Activated CD8-positive, alpha-beta T cell treated with anti-CD3 and anti-CD28 coated beads, Interleukin-2, amount 10 ng/mL, durations not matched to agents 7 days and 5 days (primary cell): Measurements from ENCODE around the gene ANKRD36C. TPM values are rescaled to one million over a fixed set of nuclear protein-coding genes. Genes with fewer than 3 reads are reported as not detected.
"Not testable (repeated sequence)": the region's sequence is repeated elsewhere in the genome, so short reads cannot be mapped to it uniquely, and the experiment has no call there.

Source experiments
- ATAC-seq: fragments of 150-1000 bp; cut with Tn5 transposase; one replicate; pipeline ENCODE4 v1.10.0; 2021; ENCODE audit warnings: moderate library complexity
- CTCF ChIA-PET: fragments of 350-600 bp; sonication (Branson Sonifier 250); formaldehyde crosslinking; loops from one replicate; lab custom pipeline; 2021; ENCODE audit warnings: antibody characterized with exemption; lab: Charles Lee
- POLR2A ChIA-PET: fragments of 350-600 bp; sonication (Branson Sonifier 250); formaldehyde crosslinking; loops from one replicate; lab custom pipeline; 2021; ENCODE audit warnings: antibody characterized with exemption; lab: Charles Lee
- DNase-seq: peaks from one replicate; pipeline ENCODE4 v3.0.0-alpha.2; 2020
- H3K27ac Mint-ChIP-seq: one replicate; pipeline ENCODE4 v1.8.0; 2021; ENCODE audit warnings: mild to moderate bottlenecking, mixed read lengths
- H3K27me3 Mint-ChIP-seq: one replicate; pipeline ENCODE4 v1.8.0; 2021; ENCODE audit warnings: low read depth, mixed read lengths
- H3K36me3 Mint-ChIP-seq: one replicate; pipeline ENCODE4 v1.8.0; 2021; ENCODE audit warnings: low read depth, mixed read lengths
- H3K4me1 Mint-ChIP-seq: one replicate; pipeline ENCODE4 v1.8.0; 2021; ENCODE audit warnings: low read depth, mixed read lengths
- H3K4me3 Mint-ChIP-seq: one replicate; pipeline ENCODE4 v1.8.0; 2021; ENCODE audit warnings: mild to moderate bottlenecking, mixed read lengths
- H3K9me3 Mint-ChIP-seq: one replicate; pipeline ENCODE4 v1.8.0; 2022; ENCODE audit warnings: mixed read lengths; ENCODE audit not compliant: insufficient read depth
- total RNA-seq, 2 experiments: library from RNA; stranded (reverse); gene quantifications; one replicate each; pipeline ENCODE4 v1.2.3, GENCODE V29; 2021

ANKRD36C gene
- total RNA-seq, 2 experiments from 2014 or later: 87.5 to 95.1 TPM

DNA sequence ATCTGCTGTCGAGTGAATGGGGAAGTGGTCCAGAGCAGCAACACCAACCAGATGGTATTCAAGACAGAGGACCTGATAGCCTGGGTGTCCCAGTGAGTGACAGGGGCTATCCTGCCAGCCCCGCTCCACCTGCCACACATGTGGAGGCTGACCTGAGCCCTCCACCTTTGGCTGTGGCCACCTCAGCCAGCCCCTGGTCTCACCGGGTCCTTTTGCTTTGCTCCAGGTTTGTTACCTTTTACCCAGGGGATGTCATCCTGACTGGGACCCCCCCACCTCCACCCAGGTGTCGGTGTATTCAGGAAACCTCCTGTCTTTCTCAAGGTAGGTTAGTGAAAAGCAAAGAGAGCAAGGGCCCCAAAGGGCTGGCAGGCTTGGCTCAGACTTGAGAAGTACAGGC is 29.5 kb upstream of the ANKRD36C start:
- CTCF ChIA-PET: interaction anchor here (4.4 kb wide), 1 partner anchor 154 kb away, joined by 29 read pairs; no protein-coding TSS in a partner anchor
- H3K27me3 Mint-ChIP-seq: not testable (repeated sequence)

DNA sequence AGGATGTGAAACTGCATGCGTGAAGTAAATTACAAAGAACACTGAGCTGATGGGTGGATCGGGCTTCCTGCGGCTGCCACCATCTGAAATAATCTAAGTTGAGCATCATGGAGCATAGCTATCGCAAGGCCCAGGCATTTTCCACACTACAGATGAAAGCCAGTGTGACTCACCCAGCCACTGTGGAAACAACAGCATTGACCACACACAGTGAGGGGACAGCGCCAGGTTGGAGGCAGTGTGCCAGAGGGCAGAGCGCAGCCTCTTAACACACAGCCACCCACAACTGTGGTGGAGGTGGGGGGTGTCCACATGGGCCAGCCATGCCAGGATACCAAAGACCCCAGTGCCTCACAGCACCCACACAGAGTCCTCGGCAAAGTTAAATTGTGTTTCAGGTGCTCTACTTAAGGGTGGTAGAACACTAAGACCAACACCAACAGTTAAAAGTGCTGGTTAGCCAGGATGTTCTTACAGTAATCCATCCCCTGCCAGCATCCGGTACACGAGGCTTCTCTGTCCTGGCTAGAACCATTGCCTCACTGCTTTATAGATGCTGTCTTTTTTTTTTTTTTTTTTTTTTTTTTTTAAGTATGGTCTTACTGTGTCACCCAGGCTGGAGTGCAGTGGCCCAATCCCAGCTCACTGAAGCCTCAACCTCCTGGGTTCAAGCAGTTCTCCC is 28.4 kb upstream of the ANKRD36C start:
- H3K27me3 Mint-ChIP-seq, DNase-seq, CTCF ChIA-PET, POLR2A ChIA-PET, H3K36me3 Mint-ChIP-seq, H3K4me1 Mint-ChIP-seq, H3K27ac Mint-ChIP-seq, H3K9me3 Mint-ChIP-seq, H3K4me3 Mint-ChIP-seq, ATAC-seq: not testable (repeated sequence)

More for the DNA sequence above, 29.5 kb upstream of the ANKRD36C start:
- H3K4me1 Mint-ChIP-seq, H3K27ac Mint-ChIP-seq, H3K9me3 Mint-ChIP-seq, H3K4me3 Mint-ChIP-seq, H3K36me3 Mint-ChIP-seq, POLR2A ChIA-PET, DNase-seq, ATAC-seq: not testable (repeated sequence)

DNA sequence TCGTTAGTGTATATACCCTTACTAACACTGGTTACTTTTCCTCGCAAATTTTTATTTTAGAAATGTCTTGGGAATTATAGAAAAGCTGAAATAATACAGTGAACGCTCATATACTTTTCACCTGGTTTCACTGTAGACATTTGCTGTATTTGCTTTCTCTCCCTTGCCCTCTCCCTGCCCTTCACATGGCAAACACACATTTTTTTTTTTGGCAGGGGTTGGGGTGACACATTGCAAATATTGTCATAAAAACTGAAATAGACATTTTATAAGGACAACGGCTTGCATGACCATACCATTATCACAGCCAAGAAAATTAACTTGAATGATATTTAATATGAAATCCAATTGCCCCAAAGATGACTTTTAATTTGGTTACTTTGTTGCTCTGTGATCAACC is 24.7 kb upstream of the ANKRD36C start:
- CTCF ChIA-PET: interaction anchor here (1.0 kb wide), 1 partner anchor 101 kb away, joined by 3 read pairs; no protein-coding TSS in a partner anchor
- ATAC-seq, H3K4me1 Mint-ChIP-seq, H3K4me3 Mint-ChIP-seq, H3K36me3 Mint-ChIP-seq, DNase-seq, H3K27me3 Mint-ChIP-seq, H3K9me3 Mint-ChIP-seq, POLR2A ChIA-PET, H3K27ac Mint-ChIP-seq: not testable (repeated sequence)

DNA sequence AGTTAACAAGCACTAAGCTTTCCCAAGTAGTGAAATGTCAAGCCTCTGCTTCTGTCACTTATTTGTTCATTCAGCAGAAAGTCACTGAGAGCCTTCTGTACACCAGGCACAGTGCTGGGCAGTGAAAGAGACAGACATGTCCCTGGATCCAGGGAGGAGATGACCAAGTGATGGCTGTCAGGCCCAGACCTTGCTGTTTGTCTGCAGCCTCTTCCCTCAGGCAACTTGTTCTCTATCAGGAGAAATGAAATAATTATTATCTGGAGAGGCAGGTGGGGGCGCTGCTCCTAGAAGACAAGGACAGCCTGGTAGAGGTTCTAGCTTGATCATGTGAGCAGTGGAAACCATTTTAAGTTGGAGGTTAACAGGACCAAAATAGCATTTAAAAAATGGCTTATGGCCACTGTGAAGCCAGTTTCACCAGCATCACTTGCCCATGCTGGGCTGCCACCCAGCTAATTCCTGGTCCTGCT is 21.2 kb upstream of the ANKRD36C start:
- H3K4me3 Mint-ChIP-seq, DNase-seq, H3K36me3 Mint-ChIP-seq, H3K27ac Mint-ChIP-seq, POLR2A ChIA-PET, H3K27me3 Mint-ChIP-seq, H3K9me3 Mint-ChIP-seq, ATAC-seq: not testable (repeated sequence)
- peaks cover 14% of the 10 kb centered on the region for H3K4me1 Mint-ChIP-seq
- CTCF ChIA-PET: interaction anchor here (0.9 to 1.1 kb wide), 2 partner anchors 20 to 105 kb away, joined by 3 read pairs; no protein-coding TSS in a partner anchor

DNA sequence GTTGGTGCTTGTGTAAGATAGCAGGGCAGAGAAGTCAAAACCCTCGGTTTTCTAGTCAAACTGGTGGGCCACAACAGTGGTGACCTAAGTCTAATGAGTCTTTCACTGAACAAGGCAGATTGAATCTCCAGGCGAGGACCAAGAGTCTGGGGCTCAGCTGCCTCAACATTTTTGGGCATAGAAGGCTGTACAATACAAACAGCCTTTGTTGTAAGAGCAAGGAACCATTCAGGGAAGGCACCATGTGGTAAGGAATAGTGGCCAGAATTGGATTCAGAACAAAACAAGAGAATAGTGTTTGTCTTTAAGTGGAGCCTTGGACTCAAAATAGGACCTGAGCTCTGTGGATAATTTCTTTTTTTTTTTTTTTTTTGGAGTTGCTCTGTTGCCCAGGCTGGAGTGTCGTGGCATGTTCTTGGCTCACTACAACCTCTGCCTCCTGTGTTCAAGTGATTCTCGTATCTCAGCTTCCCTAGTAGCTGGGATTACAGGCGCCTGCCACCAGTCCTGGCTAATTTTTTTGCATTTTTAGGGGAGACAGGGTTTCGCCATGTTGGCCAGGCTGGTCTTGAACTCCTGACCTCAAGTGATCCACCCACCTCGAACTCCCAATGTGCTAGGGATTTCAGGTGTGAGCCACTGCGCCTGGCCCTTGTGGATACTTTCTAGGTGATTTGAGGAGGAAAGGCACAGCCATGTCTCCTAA is 20.6 kb upstream of the ANKRD36C start:
- H3K27ac Mint-ChIP-seq, H3K4me3 Mint-ChIP-seq, ATAC-seq, DNase-seq, H3K9me3 Mint-ChIP-seq, POLR2A ChIA-PET, H3K36me3 Mint-ChIP-seq: not testable (repeated sequence)
- H3K4me1 Mint-ChIP-seq: peaks cover 14% of the 10 kb centered on the region
- CTCF ChIA-PET: interaction anchor here (0.9 to 1.1 kb wide), 3 partner anchors 20 to 105 kb away, joined by 3 read pairs; partner anchors contain the start of gene ADRA2B
- H3K27me3 Mint-ChIP-seq: peaks cover 10% of the 10 kb centered on the region

DNA sequence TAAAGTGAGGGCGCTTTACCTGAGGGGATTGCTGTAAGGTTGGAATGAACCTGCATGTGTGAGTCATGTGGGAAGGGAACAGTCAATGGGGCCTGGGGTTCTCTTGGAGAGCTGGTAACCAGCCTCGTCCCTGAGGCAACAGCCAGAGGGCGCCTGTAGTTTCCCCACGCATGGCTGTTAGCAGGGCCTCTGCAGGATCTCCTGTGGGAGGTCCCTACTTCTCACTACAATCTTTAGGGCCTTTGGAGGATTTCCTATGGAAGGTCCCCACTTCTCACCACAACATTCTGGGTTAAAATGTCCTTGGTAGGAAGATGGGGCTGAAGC is 19.5 kb upstream of the ANKRD36C start:
- H3K36me3 Mint-ChIP-seq, H3K9me3 Mint-ChIP-seq, H3K27ac Mint-ChIP-seq, POLR2A ChIA-PET: not testable (repeated sequence)
- H3K27me3 Mint-ChIP-seq: peaks cover 19% of the 10 kb centered on the region
- DNase-seq (peak; percentile 45), ATAC-seq (peak; percentile 11)
- H3K4me1 Mint-ChIP-seq: peaks cover 14% of the 10 kb centered on the region
- H3K4me3 Mint-ChIP-seq: peak overlapping the region; percentile 63
- CTCF ChIA-PET: interaction anchor here (1.0 kb wide), 1 partner anchor 132 kb away, joined by 4 read pairs; no protein-coding TSS in a partner anchor

DNA sequence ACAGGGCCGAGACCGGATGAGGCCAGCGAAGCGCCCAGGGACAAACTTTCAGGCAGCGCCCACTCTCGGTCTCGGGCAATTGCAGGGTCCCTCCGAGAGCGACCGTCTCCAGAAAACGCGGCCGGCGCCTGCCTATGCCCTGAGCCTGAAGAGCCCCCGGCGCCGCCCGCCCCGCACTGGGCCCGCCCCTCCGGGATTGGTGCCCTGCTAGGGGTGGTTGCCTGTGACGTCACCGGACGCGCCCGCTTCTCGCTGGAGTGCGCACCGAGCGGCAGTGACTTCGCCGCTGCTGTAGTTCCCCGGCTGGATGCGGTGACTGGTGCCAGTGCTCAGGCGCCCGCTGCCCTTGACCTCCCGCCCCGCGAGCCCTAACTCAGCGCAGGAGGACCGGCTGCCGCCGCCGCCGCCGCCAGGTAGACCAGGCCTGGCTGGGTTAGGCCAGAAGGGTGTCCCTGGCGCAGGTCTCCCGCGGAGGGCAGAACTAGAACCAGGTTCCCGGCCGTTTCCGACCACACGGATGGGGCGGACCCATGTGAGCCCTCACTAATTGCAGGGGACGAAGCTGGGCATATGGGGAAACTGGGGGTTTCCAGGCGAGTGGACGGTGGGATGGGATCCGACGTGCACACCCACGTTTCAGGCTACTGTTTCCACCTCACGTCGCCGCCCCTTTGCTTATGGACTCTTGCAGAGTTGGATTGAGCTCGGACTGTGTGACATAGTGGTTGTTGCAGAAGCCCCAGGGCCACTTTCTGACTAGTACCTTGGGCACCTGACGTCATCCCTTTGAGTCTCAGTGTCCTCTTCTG is 18.9 kb upstream of the ANKRD36C start:
- ATAC-seq (peak; percentile 100), DNase-seq (peak; percentile 97)
- H3K36me3 Mint-ChIP-seq, POLR2A ChIA-PET, H3K9me3 Mint-ChIP-seq: not testable (repeated sequence)
- Mint-ChIP-seq H3K27ac (peak overlapping the region; percentile 56), H3K4me3 (peak overlapping the region; percentile 73), H3K27me3 (peaks cover 25% of the 10 kb centered on the region), H3K4me1 (peaks cover 14% of the 10 kb centered on the region)
- CTCF ChIA-PET: interaction anchor here (0.7 to 1.5 kb wide), 3 partner anchors 18 to 164 kb away, joined by 3 to 6 read pairs (median 4); no protein-coding TSS in a partner anchor

DNA sequence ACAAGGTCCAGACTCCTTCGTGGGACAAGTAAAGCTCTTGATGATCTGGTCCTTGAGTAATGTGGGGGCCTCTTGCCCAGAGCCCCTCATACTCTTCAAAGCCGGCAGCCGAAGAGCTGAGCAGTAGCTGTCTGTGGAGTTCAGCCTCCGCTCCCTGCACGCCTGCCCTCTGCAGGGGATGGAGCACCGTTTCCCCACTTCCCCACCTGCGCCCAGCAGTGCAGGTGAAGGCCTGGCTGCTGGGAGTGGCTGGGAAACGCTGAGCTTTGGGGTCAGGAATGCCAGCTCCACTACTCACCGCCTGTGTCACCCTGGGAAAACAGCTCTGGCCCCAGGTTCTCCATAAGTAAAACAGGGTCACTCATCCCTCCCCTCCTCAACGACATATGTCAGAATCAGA is 18.2 kb upstream of the ANKRD36C start:
- DNase-seq, H3K36me3 Mint-ChIP-seq, ATAC-seq, POLR2A ChIA-PET, H3K9me3 Mint-ChIP-seq: not testable (repeated sequence)
- H3K4me1 Mint-ChIP-seq: peaks cover 14% of the 10 kb centered on the region
- H3K4me3 Mint-ChIP-seq: peak overlapping the region; percentile 73
- peak overlapping the region; percentile 56 for H3K27ac Mint-ChIP-seq
- peaks cover 27% of the 10 kb centered on the region for H3K27me3 Mint-ChIP-seq
- CTCF ChIA-PET: interaction anchor here (0.7 to 2.0 kb wide), 3 partner anchors 13 to 164 kb away, joined by 3 to 6 read pairs (median 5); no protein-coding TSS in a partner anchor

DNA sequence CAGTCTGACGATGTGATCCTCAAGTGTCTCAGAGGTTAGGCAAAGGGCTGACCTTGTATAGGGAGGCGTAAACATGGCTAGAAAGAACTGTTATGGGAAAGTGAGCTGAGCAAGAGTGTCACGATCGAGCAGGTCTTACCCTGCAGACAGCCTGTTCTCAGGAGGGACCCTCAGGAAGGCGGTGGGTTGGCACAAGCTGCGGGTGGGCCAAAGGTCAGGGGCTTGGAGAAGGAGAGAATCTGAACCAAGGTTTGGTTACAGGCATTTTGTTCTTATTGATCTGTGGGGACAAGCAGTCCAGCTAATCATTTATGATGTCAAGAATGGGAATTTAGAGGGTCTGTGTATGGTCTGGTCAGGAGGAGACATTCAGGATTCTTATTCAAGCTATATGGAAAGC is 16.4 kb upstream of the ANKRD36C start:
- Mint-ChIP-seq H3K4me1 (peaks cover 14% of the 10 kb centered on the region), H3K27me3 (peaks cover 35% of the 10 kb centered on the region)
- H3K36me3 Mint-ChIP-seq, H3K9me3 Mint-ChIP-seq, H3K4me3 Mint-ChIP-seq, ATAC-seq, DNase-seq, POLR2A ChIA-PET, H3K27ac Mint-ChIP-seq: not testable (repeated sequence)
- CTCF ChIA-PET: interaction anchor here (1.0 to 2.0 kb wide), 3 partner anchors 15 to 108 kb away, joined by 3 to 5 read pairs (median 3); partner anchors contain the start of gene ADRA2B

DNA sequence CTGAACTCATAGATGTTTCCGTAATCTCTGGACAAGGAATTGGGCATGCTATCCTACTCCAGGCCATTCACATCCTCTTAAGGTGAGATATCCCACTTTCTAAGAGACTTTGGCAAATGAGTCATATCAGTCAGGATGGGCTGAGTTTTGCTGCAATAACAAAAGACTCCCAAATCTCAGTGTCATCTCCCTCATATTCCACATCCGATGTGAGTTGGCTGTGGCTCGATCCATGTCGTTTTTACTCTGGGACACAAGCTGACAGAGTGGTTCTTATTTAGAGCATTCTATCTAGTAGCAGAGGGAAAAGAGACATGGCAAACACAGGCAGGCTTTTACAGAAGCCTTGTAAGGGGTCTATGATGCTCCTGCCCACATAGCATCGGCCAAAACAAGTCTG is 14.6 kb upstream of the ANKRD36C start:
- H3K36me3 Mint-ChIP-seq, H3K4me3 Mint-ChIP-seq, ATAC-seq, H3K27ac Mint-ChIP-seq, POLR2A ChIA-PET, DNase-seq, H3K9me3 Mint-ChIP-seq: not testable (repeated sequence)
- CTCF ChIA-PET: interaction anchor here (0.8 to 2.3 kb wide), 2 partner anchors 14 to 111 kb away, joined by 3 to 8 read pairs; no protein-coding TSS in a partner anchor
- Mint-ChIP-seq H3K4me1 (peaks cover 11% of the 10 kb centered on the region), H3K27me3 (peaks cover 42% of the 10 kb centered on the region)
